Stimulated activated CD8-positive, alpha-beta memory T cell treated with anti-CD3 and anti-CD28 coated beads, Interleukin-4, amount 100 ng/mL, for 48 hours (primary cell): ENCODE data around the gene DIO3.
"Not testable (repeated sequence)": the region's sequence is repeated elsewhere in the genome, so short reads cannot be mapped to it uniquely, and the experiment has no call there.

Experiments
- DNase-seq: peaks from one replicate; pipeline ENCODE4 v3.0.0-alpha.2; 2020

The DIO3 gene

GRCh38 chr14:101559624-101560533 lies 1.4 kb upstream of the DIO3 start:
- DNase-seq = no peak

DNA sequence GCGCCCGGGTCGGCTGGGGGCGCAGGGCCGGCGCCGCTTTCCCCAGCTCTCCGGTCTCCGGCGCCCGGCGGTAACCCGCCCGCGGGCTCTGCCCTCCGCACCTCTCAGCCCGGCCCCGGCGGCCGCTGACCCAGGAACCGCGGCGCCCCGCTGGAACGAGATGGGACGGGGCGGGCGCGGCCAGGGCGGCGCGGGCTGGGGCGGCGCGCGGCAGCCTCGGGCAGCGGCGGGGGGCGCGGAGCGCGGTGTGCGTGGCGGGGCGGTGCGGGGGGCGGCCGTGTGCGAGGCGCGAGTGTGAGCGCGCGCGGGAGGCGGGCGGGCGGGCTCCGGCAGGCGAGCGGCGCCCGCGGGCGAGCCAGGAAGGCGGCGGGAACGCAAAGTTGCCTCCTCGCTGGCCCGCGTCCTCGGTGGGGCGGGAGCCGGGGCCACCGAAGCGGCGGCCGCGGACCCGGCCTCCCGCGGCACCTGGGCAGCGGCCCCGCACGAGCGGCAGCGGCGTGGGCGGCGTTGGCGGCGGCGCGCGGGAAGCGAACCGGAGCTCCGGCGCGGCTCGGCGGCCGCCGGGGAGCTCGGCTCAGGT lies 671 bp upstream of the DIO3 start:
- no peak for DNase-seq

DNA sequence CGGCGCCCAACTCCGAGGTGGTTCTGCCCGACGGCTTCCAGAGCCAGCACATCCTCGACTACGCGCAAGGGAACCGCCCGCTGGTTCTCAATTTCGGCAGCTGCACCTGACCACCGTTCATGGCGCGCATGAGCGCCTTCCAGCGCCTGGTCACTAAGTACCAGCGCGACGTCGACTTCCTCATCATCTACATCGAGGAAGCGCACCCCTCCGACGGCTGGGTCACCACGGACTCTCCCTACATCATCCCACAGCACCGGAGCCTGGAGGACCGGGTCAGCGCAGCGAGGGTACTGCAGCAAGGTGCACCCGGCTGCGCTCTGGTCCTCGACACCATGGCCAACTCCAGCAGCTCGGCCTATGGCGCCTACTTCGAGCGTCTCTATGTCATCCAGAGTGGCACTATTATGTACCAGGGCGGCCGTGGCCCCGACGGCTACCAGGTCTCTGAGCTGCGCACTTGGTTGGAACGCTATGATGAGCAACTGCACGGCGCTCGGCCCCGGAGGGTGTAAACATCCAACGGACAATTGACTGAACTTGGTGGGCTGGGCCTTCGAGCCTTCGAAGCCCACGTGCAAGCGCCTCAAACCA lies 699 bp downstream of the DIO3 start:
- DNase-seq = no peak

DNA sequence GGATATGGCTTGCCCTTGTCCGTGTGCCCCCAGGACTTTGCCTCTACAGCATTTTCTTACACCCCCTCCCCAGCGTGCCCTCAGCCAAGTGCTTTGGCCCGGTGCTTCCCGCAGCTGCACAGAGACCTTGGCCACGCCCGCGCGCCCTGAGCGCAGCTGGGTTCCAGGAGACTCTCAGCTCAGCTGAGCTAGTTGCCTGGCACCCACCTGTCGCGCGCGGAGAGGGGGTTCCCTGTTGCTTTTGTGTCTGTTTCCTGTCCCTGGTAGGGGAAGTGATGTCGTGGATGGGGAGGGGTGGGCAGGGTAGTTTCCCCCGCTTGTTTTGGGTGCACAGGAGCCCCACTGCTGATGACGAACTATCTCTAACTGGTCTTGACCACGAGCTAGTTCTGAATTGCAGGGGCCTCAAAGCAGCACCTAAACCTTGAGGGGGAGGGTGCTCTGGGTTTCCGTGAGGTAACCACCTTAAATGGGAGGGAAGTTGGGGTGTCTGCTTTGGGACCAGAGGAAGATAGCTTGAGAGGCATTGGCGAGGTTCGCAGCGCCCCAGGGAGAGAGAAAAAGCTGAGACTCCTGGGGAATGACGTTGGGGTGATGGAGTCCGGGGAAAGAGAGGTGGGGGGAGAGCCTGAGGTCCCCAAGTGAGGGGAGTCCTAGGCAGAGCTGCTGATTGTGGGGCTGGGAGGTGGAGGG lies 1.5 kb downstream of the DIO3 start:
- DNase-seq = no peak

DNA sequence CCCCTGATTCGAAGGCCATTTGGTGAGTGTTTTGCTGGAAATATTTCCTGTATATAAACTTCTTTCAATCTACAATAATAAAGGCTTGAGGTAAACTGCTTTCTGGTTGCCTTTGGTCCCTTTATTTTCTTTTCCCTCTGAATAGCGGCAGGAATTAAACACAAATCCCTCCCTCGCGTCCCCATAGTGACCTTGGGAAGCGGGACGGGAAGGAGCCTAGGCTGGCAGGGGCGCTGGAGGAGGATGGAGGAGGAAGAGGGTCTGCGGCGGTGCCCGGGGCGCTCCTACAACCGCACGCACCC lies 2.0 kb downstream of the DIO3 start:
- no peak for DNase-seq

DNA sequence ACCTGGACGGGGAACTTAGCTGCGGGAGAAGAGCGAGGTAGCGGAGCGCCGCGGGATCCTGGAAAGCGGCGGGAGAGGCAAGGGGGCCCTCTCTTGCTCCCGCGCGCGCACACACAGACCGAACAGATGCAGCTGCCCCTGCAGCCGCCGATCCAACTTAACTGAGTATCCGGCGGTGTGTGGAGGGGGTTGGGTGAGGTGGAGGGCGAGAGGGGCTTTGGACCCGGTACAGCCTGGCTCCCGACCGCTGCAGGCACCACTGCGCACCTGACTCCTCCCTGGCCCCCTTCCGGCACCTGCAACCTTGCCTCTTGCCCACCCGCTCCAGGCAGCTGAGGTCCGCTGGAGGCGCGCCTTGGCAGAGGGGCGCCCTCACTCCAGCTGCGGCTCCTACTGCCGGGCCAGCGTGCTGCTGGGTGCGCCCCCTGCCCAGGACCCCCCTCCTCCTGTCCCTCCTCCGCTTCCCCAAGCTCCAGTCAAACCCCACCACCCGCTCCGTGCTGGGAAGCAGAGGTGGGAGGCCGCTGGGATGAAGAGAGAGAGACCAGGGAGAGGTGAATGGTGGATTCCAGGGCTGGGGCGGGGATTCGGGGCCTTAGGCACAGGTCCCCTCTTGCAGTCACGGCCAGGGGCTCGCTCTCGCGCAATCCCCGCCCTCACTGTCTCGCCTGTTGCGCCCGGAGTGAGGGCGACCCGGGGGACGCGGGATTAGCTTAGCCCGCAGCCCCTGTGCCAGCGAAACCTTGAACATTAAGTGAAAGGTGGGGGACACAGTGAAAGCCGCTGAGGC lies 2.6 kb downstream of the DIO3 start:
- DNase-seq = no peak

DNA sequence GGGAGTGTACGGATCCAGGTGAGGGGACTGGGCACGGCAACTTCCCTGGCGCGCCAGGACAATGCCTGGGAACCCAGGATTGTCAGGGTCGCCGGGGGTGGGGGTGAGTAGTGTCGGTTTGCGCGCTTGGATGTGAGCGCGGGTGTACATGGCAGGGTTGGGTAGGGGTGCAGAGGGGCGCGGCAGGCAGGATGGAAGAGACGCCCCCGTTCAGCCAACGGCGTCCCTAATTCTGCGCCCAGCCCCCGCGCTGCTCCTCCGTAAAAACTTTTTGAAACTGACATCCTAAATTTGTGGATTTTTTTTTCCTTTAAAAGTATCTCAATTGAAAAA lies 3.1 kb downstream of the DIO3 start:
- DNase-seq = no peak

DNA sequence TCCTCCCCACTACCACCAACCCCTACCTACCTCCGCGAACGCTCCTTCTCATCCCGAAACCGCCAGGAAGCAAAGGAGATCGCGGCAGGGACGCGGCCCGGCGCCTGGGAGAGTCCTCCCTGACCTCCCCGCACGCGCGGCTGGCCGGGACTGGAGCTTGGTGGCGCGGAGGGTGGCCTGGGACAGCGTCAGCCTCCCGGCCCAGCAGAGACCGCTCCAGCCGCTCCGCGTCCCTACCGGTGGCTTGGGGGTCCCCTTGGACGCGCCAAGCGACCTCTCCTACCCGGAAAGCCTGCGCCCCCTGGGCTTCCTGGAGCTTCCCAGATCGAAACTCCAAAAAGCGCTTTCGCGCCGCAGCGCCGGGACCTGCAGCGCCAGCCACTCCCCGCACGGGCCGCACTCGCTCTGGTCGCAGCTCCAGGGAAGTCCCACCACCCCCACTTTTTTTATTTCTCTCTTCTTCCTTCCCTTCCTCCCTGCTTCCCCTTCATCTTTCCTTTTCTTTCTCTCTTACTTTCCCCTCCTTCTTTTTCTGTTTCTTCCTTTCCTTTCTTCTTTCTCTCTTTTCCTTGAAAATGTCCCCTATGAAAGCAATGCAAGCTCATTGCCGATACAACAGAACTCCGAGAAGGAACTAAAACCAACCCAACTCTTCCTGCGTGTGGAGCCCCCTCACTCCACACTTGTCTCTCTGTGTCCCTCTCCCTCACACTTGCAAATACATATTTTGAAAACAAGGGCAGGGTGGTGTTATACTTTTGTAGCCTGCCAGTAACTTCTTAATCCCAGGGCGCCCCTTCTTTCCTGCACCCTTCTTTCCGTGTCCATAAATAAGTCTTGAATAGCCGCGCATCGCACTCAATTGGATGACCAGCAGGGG lies 3.8 kb downstream of the DIO3 start:
- DNase-seq = no peak

DNA sequence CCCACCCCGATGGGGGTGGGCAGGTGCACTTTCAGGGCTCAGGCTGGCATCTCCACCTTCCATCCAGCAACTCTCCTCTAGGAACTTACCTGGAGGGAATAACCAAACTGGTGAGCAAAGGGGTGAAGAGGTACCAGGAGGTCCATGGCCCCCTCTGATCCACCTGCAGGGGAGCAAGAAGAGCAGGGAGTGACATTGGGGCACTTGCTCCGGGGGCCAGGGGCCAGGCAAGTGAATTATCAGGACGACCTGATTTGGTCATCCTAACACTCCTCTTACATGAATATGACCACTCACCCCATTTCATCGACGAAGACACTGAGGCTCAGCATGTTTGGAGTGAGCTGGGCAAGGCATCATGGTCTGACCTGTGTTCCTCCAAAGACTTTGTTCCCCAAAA lies 6.0 kb downstream of the DIO3 start:
- no peak for DNase-seq

- no peak for DNase-seq
These were observed 9.7 kb downstream of the DIO3 start for GRCh38 chr14:101571004-101571403.

DNA sequence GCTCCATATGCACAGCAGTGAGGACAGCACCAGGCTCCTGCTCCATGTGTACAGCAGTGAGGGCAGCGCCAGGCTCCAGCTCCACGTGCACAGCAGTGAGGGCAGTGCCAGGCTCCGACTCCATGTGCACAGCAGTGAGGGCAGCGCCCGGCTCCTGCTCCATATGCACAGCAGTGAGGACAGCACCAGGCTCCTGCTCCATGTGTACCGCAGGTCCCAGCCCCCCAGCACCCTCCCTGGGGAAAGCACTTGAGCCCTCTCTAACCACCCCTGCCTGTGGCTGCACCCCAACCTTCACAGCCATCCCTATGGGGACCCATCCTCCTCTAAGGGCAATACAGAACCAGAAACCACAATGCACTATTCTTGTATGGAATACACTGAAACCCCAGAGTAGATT lies 11.2 kb downstream of the DIO3 start:
- DNase-seq = not testable (repeated sequence)

GRCh38 chr14:101573289-101573688 lies 12.0 kb downstream of the DIO3 start:
- no peak for DNase-seq

GRCh38 chr14:101575581-101575980 lies 14.3 kb downstream of the DIO3 start:
- DNase-seq = no peak

- DNase-seq = no peak
These were observed 16.1 kb downstream of the DIO3 start for GRCh38 chr14:101577221-101577909.

GRCh38 chr14:101578489-101578888 lies 17.2 kb downstream of the DIO3 start:
- no peak for DNase-seq

DNA sequence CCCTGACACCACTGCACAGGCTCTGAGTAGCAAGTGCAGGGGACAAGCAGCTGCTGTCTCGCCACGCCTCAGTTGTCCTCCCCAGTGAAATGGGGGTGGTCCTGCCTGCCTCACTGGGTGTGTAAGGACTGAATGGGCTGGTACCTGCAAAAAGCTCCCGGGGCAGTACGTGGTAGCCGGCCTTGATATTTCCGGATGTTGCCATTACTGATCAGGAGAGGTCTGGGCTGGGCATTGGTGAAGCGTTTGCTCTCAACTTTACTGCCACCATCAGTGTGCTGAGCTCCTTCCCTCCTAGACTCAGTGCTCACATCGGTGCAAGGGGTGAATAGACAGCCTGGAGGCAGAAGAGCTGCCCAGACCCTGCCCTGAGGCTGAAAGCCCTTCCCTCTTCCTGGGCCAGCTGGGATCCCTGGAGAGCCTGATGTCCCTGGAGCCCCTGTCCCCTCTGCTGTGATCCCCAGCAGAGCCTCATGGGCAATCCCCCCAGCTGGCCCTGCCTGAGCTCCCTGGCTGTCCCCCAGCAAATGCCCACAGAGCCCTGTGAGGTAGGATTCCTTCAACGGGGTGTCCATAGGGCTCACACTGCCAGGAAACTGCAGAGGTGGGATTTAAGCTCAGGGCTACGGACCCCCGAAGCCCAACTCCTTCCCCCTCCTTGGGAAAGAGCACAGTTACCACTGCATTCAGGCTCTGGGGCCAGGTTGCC lies 18.2 kb downstream of the DIO3 start:
- no peak for DNase-seq

- DNase-seq = no peak
These were observed 20.5 kb downstream of the DIO3 start for GRCh38 chr14:101581806-101582205.

DNA sequence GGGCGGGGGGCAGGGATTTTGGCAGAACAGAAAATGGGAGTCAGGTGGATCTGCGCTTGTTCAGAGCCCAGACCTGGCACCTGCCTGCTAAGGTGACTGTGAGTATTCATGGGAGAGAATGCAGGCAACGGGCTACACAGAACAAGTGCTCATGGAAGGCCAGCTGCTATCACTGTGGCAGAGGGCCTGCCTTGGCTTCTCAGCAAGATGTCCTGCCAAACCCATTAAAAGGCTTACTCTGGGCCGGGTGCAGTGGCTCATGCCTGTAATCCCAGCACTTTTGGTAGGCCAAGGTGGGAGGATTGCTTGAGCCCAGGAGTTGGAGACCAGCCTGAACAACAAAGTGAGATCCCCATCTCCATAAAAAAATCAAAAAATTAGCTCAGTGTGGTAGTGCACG lies 21.0 kb downstream of the DIO3 start:
- no peak for DNase-seq

- no peak for DNase-seq
These were observed 21.9 kb downstream of the DIO3 start for GRCh38 chr14:101583006-101583714.

- no peak for DNase-seq
These were observed 22.4 kb downstream of the DIO3 start for GRCh38 chr14:101583715-101584054.
